HG02571 (cell line): ENCODE measurements around the gene TEC.

Experiments used
- ATAC-seq: cut with Tn5 transposase; IDR thresholded peaks from one replicate; pipeline ENCODE4 v1.9.1; 2021; ENCODE audit warnings: mild to moderate bottlenecking, moderate library complexity; ENCODE audit not compliant: unreplicated experiment

The TEC gene

GRCh38 chr4:48093991-48094416 is 175.6 kb downstream of the TEC start:
- no peak for ATAC-seq

- no peak for ATAC-seq
These were observed 179.0 kb downstream of the TEC start for GRCh38 chr4:48090621-48091020.

GRCh38 chr4:48085821-48086589 is 183.6 kb downstream of the TEC start:
- ATAC-seq, result no peak
